ENCODE measurements around the gene TAP2.

The TAP2 gene

GRCh38 chr6:32835167-32835893 is 3.2 kb downstream of the TAP2 start:
- FAIRE-seq = no peak
- TF ChIP-seq POLR2A (IDR thresholded peaks at IDR 0.05; ENCODE audit: low read depth, low read length) = no peak
- DNase-seq (ENCODE audit: insufficient read length, low spot score) = no peak

GRCh38 chr6:32833664-32834063 is 4.9 kb downstream of the TAP2 start:
- DNase-seq (ENCODE audit: insufficient read length, low spot score) (no peak), FAIRE-seq (no peak)
- TF ChIP-seq POLR2A (IDR thresholded peaks at IDR 0.05; ENCODE audit: low read depth, low read length) = no peak

- FAIRE-seq (no peak), DNase-seq (ENCODE audit: insufficient read length, low spot score) (no peak)
These were observed 6.0 kb downstream of the TAP2 start for GRCh38 chr6:32832535-32832934.

GRCh38 chr6:32830936-32831335 is 7.6 kb downstream of the TAP2 start:
- FAIRE-seq = no peak
- TF ChIP-seq POLR2A (IDR thresholded peaks at IDR 0.05; ENCODE audit: low read depth, low read length) = no peak
- DNase-seq (ENCODE audit: insufficient read length, low spot score) = no peak

More at GRCh38 chr6:32832535-32832934, 6.0 kb downstream of the TAP2 start:
- no peak for TF ChIP-seq POLR2A (IDR thresholded peaks at IDR 0.05; ENCODE audit: low read depth, low read length)

GRCh38 chr6:32830017-32830416 is 8.5 kb downstream of the TAP2 start:
- TF ChIP-seq POLR2A (IDR thresholded peaks at IDR 0.05; ENCODE audit: low read depth, low read length) = no peak
- FAIRE-seq = no peak
- DNase-seq (ENCODE audit: insufficient read length, low spot score) = no peak

- DNase-seq (ENCODE audit: insufficient read length, low spot score) (no peak), FAIRE-seq (no peak)
- TF ChIP-seq POLR2A (IDR thresholded peaks at IDR 0.05; ENCODE audit: low read depth, low read length) = no peak
These were observed 9.0 kb downstream of the TAP2 start for GRCh38 chr6:32829495-32829894.

- FAIRE-seq (no peak), DNase-seq (ENCODE audit: insufficient read length, low spot score) (no peak)
- TF ChIP-seq POLR2A (IDR thresholded peaks at IDR 0.05; ENCODE audit: low read depth, low read length) = no peak
These were observed 11.5 kb downstream of the TAP2 start for GRCh38 chr6:32827025-32827424.

GRCh38 chr6:32825966-32826365 is 12.6 kb downstream of the TAP2 start:
- FAIRE-seq (no peak), DNase-seq (ENCODE audit: insufficient read length, low spot score) (no peak)
- no peak for TF ChIP-seq POLR2A (IDR thresholded peaks at IDR 0.05; ENCODE audit: low read depth, low read length)

- no peak for TF ChIP-seq POLR2A (IDR thresholded peaks at IDR 0.05; ENCODE audit: low read depth, low read length)
- FAIRE-seq = peak; percentile 71
- DNase-seq (ENCODE audit: insufficient read length, low spot score) = no peak
These were observed 18.8 kb downstream of the TAP2 start for GRCh38 chr6:32819729-32820128.

GRCh38 chr6:32818867-32819266 is 19.7 kb downstream of the TAP2 start:
- TF ChIP-seq POLR2A (IDR thresholded peaks at IDR 0.05; ENCODE audit: low read depth, low read length) = no peak
- no peak for DNase-seq (ENCODE audit: insufficient read length, low spot score)
- no peak for FAIRE-seq

- no peak for TF ChIP-seq POLR2A (IDR thresholded peaks at IDR 0.05; ENCODE audit: low read depth, low read length)
- DNase-seq (ENCODE audit: insufficient read length, low spot score) = peak; percentile 44
- FAIRE-seq = peak; percentile 78
These were observed 21.8 kb downstream of the TAP2 start, which contains the start of gene HLA-DOB for GRCh38 chr6:32816746-32817204. HLA-DOB (minus strand) TSS chr6:32817002; CDS start chr6:32816951, 51 bp downstream.

GRCh38 chr6:32815996-32816395 is 22.5 kb downstream of the TAP2 start:
- FAIRE-seq (no peak), DNase-seq (ENCODE audit: insufficient read length, low spot score) (no peak)
- no peak for TF ChIP-seq POLR2A (IDR thresholded peaks at IDR 0.05; ENCODE audit: low read depth, low read length)

- no peak for TF ChIP-seq POLR2A (IDR thresholded peaks at IDR 0.05; ENCODE audit: low read depth, low read length)
- DNase-seq (ENCODE audit: insufficient read length, low spot score) (no peak), FAIRE-seq (no peak)
These were observed 23.4 kb downstream of the TAP2 start for GRCh38 chr6:32815115-32815514.

- FAIRE-seq (no peak), DNase-seq (ENCODE audit: insufficient read length, low spot score) (no peak)
- TF ChIP-seq POLR2A (IDR thresholded peaks at IDR 0.05; ENCODE audit: low read depth, low read length) = no peak
These were observed 24.4 kb downstream of the TAP2 start for GRCh38 chr6:32814145-32814544.

GRCh38 chr6:32809171-32809570 is 29.4 kb downstream of the TAP2 start:
- no peak for TF ChIP-seq POLR2A (IDR thresholded peaks at IDR 0.05; ENCODE audit: low read depth, low read length)
- DNase-seq (ENCODE audit: insufficient read length, low spot score) = no peak
- no peak for FAIRE-seq

Measured in H54 (cell line).